Measurements from ENCODE around the gene PTPRM.

GRCh38 chr18:8229040-8229439 is 661.9 kb downstream of the PTPRM start:
- no peak for TF ChIP-seq CTCF (IDR thresholded peaks at IDR 0.05)
- TF ChIP-seq POLR2A (IDR thresholded peaks at IDR 0.05), result no peak
